ENCODE results near the gene BACH1.

DNA sequence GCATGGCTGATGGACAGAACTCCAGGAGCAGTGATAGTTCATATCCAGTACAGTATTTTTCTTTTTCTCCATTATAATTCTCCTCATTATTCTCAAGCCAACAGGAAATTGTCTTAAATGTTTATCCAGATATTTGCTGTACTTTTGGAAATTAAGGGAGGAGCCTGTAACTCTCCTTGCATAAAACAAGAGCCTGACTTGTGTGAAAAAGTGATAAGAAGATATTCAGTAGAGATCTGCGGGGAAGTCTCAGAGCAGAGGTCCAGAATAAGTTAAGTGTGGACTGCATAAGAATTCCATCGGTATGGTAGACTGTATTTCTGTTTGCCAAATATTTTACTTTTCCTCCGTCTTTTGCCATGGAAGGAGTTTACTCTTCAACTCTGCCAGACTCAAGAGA is 70.2 kb downstream of the BACH1 start:
- TF ChIP-seq, protein P1, sequence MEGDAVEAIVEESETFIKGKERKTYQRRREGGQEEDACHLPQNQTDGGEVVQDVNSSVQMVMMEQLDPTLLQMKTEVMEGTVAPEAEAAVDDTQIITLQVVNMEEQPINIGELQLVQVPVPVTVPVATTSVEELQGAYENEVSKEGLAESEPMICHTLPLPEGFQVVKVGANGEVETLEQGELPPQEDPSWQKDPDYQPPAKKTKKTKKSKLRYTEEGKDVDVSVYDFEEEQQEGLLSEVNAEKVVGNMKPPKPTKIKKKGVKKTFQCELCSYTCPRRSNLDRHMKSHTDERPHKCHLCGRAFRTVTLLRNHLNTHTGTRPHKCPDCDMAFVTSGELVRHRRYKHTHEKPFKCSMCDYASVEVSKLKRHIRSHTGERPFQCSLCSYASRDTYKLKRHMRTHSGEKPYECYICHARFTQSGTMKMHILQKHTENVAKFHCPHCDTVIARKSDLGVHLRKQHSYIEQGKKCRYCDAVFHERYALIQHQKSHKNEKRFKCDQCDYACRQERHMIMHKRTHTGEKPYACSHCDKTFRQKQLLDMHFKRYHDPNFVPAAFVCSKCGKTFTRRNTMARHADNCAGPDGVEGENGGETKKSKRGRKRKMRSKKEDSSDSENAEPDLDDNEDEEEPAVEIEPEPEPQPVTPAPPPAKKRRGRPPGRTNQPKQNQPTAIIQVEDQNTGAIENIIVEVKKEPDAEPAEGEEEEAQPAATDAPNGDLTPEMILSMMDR (IDR thresholded peaks at IDR 0.05; ENCODE audit: insufficient read depth, low read length, poor library complexity, severe bottlenecking) = no peak
- TF ChIP-seq EZH2phosphoT487 (conservative IDR thresholded peaks at IDR 0.05; ENCODE audit: low read length) = no peak

Data from SU-DHL-6 (cell line).